Tibial artery (tissue), 4 donors: Measurements from ENCODE around the gene TP53BP1.

ENCODE experiments used
- DNase-seq, 2 donors: peaks; one replicate each; pipeline ENCODE4 v3.0.0-alpha.2; 2019
- H3K27ac ChIP-seq, 2 donors: fragments of 200-600 bp; sonication (generic) in 1 of 2; 1 replicate in 1 of 2; 2 replicates in 1 of 2; pipeline ENCODE4 v1.5.1; 2018 to 2019; ENCODE audit warnings: mild to moderate bottlenecking in 1 of 2
- H3K27me3 ChIP-seq, 2 donors: fragments of 200-600 bp; sonication (generic) in 1 of 2; one replicate each; pipeline versions ENCODE4 v1.5.1 to v1.6.0; 2016 to 2019
- H3K36me3 ChIP-seq, 3 donors: fragments of 200-600 bp; sonication (generic) in 2 of 3; one replicate each; pipeline ENCODE4 v1.5.1; 2016 to 2019; ENCODE audit warnings: mild to moderate bottlenecking in 2 of 3
- H3K4me1 ChIP-seq, 4 donors: fragments of 200-600 bp; sonication (generic) in 2 of 4; 1 replicate in 3 of 4; 2 replicates in 1 of 4; pipeline ENCODE4 v1.5.1; 2016 to 2019
- H3K4me3 ChIP-seq, 2 donors: fragments of 200-600 bp; sonication (generic) in 1 of 2; 1 replicate in 1 of 2; 2 replicates in 1 of 2; pipeline ENCODE4 v1.5.1; 2018 to 2019; ENCODE audit warnings: mild to moderate bottlenecking in 2 of 2
- H3K9me3 ChIP-seq, 3 donors: fragments of 200-600 bp; sonication (generic) in 1 of 3; one replicate each; pipeline ENCODE4 v1.5.1; 2016 to 2019
- intact Hi-C: fragments of 100-400 bp; cut with DNase I; formaldehyde crosslinking; loops from one replicate; pipeline ENCODE4 v1.15.0; 2023; ENCODE audit warnings: low total_unique reads
- TF ChIP-seq, protein P1 (sequence below), 2 experiments: fragments of 200-600 bp in 1 of 2; fragments of 450-650 bp in 1 of 2; IDR thresholded peaks; one replicate each; pipeline ENCODE4 v1.5.1; 2017 to 2019; ENCODE audit warnings: antibody characterized with exemption in 2 of 2, mild to moderate bottlenecking in 1 of 2, moderate library complexity in 1 of 2

TP53BP1 gene

DNA sequence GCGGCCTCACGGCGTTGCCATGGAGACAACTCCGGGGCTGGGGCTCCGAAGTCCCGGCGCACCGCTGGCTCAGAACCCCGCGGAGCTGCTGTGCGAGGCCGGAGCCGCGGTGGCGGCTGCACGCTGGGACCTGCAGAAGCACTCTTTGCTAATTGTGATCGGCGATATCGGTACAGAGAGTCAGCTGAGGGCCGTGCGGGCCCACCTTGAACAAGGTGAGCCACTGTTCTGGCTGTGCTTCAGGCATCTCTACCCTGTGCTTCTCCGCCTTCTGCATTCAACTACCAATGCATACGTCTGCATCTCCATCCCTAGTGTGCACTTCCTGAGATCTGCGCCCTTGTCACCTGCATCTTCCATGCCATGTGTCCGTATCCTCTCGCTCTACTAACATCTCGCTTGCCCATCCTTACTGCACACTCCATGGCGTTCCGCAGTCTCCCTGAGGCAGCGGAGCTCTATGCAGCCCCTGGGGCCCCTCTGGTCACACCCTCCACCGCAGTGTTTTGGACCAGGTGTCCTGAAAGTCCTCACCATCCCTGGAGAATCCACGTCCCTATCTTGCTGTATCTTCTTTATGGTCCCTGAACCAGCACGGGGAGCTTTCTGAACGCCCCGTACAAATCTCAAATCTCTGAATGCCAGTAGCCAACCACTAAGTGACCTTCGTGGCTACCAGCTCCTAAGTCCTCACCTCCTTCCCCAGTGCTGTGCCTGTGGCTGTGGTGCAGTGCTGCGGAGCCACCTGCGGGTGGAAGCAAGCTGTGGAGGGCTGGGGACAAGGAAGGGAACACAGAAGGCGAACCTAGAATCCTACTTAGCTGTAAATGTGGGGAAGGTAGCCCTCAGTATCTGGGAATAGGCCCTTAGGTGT lies 18.3 kb upstream of the TP53BP1 start:
- no peaks in the 10 kb centered on the region for H3K36me3 ChIP-seq
- peak in 1 of 2 donors; percentile 54 for DNase-seq
- peaks cover 0 to 31% (median 23%) of the 10 kb centered on the region in 4 donors for H3K4me1 ChIP-seq
- H3K27me3 ChIP-seq: no peaks in the 10 kb centered on the region
- H3K9me3 ChIP-seq: no peaks in the 10 kb centered on the region
- peak overlapping the region in 1 of 2 donors; percentile 44 for H3K27ac ChIP-seq
- intact Hi-C loops: loop anchor here (10.0 kb wide), 1 partner anchor 264 kb away; the partner anchor contains the start of gene ELL3
- TF ChIP-seq, protein P1, sequence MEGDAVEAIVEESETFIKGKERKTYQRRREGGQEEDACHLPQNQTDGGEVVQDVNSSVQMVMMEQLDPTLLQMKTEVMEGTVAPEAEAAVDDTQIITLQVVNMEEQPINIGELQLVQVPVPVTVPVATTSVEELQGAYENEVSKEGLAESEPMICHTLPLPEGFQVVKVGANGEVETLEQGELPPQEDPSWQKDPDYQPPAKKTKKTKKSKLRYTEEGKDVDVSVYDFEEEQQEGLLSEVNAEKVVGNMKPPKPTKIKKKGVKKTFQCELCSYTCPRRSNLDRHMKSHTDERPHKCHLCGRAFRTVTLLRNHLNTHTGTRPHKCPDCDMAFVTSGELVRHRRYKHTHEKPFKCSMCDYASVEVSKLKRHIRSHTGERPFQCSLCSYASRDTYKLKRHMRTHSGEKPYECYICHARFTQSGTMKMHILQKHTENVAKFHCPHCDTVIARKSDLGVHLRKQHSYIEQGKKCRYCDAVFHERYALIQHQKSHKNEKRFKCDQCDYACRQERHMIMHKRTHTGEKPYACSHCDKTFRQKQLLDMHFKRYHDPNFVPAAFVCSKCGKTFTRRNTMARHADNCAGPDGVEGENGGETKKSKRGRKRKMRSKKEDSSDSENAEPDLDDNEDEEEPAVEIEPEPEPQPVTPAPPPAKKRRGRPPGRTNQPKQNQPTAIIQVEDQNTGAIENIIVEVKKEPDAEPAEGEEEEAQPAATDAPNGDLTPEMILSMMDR (IDR thresholded peaks at IDR 0.05): peak in 1 of 2 experiments; percentile 6
- H3K4me3 ChIP-seq: peak overlapping the region; percentile 64 to 65

DNA sequence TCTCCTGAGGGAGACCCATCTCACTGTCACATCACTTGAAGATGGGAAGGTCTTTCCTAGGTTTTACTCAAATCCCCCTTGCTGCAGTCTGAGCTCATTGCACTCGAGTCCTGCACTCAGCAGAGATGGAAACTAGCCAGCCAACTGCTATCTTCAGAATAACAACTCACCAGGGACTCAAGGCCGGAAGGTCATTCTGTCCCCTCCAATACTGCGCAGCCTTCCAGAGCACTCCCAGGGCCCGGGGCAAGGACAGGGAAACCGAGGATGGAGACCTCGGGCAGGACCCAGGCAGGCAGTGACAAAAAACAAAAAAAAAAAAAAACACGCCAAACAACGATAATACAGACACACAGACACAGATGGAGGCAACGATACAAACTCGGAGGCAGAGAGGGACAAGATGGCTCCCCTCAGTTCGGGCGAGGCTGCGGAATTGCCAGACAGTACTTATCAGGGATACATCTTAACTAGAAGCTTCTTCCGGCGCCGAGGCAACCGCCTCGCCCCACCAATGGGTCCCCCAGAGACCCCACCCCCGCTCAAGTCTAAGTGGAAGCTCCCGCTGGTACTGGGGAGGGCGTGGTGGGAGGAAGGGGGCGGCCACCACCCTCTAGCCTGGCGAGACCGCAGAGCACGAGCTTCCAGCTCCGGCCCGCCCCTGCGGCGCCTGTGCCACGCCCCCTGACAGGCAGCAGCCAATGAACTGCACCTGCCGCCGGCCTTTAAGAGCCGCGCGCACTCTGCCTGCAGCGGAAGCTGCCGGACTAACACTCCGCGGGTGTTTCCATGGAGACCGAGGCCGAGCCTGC lies 17.4 kb upstream of the TP53BP1 start:
- Histone ChIP-seq H3K27me3 (no peaks in the 10 kb centered on the region), H3K4me3 (peak overlapping the region; percentile 64 to 65), H3K9me3 (no peaks in the 10 kb centered on the region), H3K27ac (peak overlapping the region; percentile 80 to 81), H3K4me1 (peaks cover 0 to 24% (median 16%) of the 10 kb centered on the region in 4 donors), H3K36me3 (no peaks in the 10 kb centered on the region)
- TF ChIP-seq, protein P1 (IDR thresholded peaks at IDR 0.05): peak; percentile 23 to 39
- peak; percentile 98 to 99 for DNase-seq
- intact Hi-C loops: loop anchor here (1.0 to 10.0 kb wide), 2 partner anchors 17 to 264 kb away; partner anchors contain the start of genes ELL3 and TP53BP1

DNA sequence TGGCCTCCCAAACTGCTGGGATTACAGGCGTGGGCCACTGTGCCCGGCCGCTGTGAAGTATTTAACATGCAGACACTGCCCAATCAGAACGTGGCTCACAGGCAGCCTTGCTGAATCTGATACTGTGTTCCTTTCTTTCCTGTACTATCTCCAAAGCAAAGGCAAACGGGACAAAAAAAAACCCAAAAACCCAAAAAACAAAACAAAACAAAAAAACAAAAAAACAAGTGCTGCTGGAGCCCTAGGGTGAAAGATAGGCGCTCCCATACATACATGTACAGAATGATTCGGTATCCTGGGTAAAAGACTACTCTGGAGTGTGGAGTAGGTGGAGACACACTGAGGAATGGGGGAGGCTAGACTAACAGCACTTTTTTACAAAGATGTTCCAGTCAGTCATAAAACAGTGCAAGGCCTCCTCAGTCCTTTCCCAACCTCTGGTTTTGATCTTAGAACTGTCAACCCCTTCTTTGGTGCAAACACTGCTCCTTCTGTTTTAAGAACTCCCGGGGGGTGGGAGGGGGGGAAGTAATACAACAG lies 16.8 kb upstream of the TP53BP1 start:
- intact Hi-C loops: loop anchor here (1.0 to 10.0 kb wide), 2 partner anchors 16 to 265 kb away; partner anchors contain the start of genes ELL3 and TP53BP1
- peak in 1 of 2 donors; percentile 68 for DNase-seq

DNA sequence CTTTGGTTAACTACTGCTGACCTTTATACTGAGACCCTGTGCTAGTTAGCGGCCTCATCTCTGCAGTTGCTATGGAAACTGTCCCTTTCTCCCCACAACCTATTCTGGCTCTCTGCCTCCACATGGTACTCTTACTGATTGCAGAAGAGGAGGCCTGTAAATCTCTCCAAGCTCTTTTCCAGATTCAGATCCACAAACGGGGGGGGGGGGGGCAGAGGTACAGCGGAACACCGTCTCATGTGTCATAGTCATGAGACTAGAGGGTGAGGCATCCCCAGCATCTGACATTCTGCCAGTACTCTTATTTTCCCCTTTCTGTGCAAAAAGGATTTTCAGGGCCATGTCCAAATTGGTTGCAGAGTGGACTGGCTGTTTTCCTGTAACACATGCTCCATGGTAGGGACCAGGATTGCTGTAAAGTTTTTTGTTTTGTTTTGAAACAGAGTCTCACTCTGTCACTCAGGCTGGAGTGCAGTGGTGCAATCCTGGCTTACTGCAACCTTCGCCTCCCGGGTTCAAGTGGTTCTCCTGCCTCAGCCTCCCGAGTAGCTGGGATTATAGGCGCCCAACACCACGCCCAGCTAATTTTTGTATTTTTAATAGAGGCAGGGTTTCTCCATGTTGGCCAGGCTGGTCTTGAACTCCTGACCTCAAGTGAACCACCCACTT lies 16.2 kb upstream of the TP53BP1 start:
- H3K4me1 ChIP-seq: peaks cover 0 to 24% (median 16%) of the 10 kb centered on the region in 4 donors
- TF ChIP-seq, protein P1 (IDR thresholded peaks at IDR 0.05): no peak
- H3K9me3 ChIP-seq: no peaks in the 10 kb centered on the region
- H3K27me3 ChIP-seq: no peaks in the 10 kb centered on the region
- peak overlapping the region; percentile 64 to 65 for H3K4me3 ChIP-seq
- DNase-seq: peak; percentile 68 to 69
- H3K36me3 ChIP-seq: no peaks in the 10 kb centered on the region
- intact Hi-C loops: no loop called here
- H3K27ac ChIP-seq: peak overlapping the region; percentile 80 to 81

More for the DNA sequence above, 16.8 kb upstream of the TP53BP1 start:
- Histone ChIP-seq H3K9me3 (no peaks in the 10 kb centered on the region), H3K4me3 (peak overlapping the region; percentile 64 to 65), H3K4me1 (peaks cover 0 to 24% (median 16%) of the 10 kb centered on the region in 4 donors), H3K27me3 (no peaks in the 10 kb centered on the region), H3K27ac (peak overlapping the region; percentile 80 to 81), H3K36me3 (no peaks in the 10 kb centered on the region)
- TF ChIP-seq, protein P1 (IDR thresholded peaks at IDR 0.05): no peak

DNA sequence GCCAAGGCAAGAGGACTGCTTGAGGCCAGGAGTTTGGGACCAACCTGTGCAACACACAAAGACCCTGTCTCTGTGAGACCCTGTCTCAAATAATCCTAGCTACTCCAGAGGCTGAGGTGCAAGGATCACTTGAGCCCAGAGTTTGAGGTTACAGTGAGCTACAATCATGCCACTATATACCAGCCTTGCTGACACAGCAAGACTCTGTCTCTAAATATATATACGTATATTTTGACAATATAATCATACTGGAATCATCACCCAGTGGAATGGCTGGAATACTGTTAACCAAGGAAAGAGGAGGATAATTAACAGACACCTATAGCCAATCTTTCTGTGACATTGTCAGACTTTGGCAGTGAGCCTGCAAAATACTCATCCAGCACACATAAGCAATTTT lies 15.5 kb upstream of the TP53BP1 start:
- Histone ChIP-seq H3K4me1 (peaks cover 0 to 24% (median 16%) of the 10 kb centered on the region in 4 donors), H3K27me3 (no peaks in the 10 kb centered on the region), H3K27ac (peak overlapping the region in 1 of 2 donors; percentile 7), H3K36me3 (no peaks in the 10 kb centered on the region), H3K4me3 (no peak overlapping the region), H3K9me3 (no peaks in the 10 kb centered on the region)
- DNase-seq: no peak
- intact Hi-C loops: no loop called here
- TF ChIP-seq, protein P1 (IDR thresholded peaks at IDR 0.05): no peak
